Gastrocnemius medialis (tissue), 4 donors: ENCODE data around the gene TFG. TPM values are rescaled to one million over a fixed set of nuclear protein-coding genes. Genes with fewer than 3 reads are reported as not detected.

Experiments
- ATAC-seq, 2 donors: fragments of 150-250 bp; one replicate each; pipeline ENCODE4 v1.9.1; 2016
- DNase-seq, 2 donors: peaks; one replicate each; pipeline ENCODE4 v3.0.0-alpha.2; 2019
- H3K27ac ChIP-seq, 4 donors: fragments of 200-600 bp; sonication (generic); 1 replicate in 1 of 4; 2 replicates in 3 of 4; pipeline ENCODE4 v1.5.1; 2016 to 2018; ENCODE audit warnings: mild to moderate bottlenecking in 2 of 4, moderate library complexity in 1 of 4
- H3K27me3 ChIP-seq, 3 donors: fragments of 200-600 bp; sonication (generic) in 2 of 3; 1 replicate in 1 of 3; 2 replicates in 2 of 3; pipeline versions ENCODE4 v1.5.1 to v1.6.0; 2016 to 2019; ENCODE audit warnings: mild to moderate bottlenecking in 1 of 3, moderate library complexity in 1 of 3
- H3K36me3 ChIP-seq, 2 donors: fragments of 200-600 bp; sonication (generic) in 1 of 2; one replicate each; pipeline ENCODE4 v1.5.1; 2017 to 2018
- H3K4me1 ChIP-seq, 2 donors: fragments of 200-600 bp; sonication (generic) in 1 of 2; one replicate each; pipeline ENCODE4 v1.5.1; 2016 to 2017; ENCODE audit warnings: mild to moderate bottlenecking in 2 of 2
- H3K4me3 ChIP-seq, 4 donors: fragments of 200-600 bp; sonication (generic) in 3 of 4; 1 replicate in 1 of 4; 2 replicates in 3 of 4; pipeline ENCODE4 v1.5.1; 2016 to 2019; ENCODE audit warnings: mild to moderate bottlenecking in 2 of 4
- H3K9me3 ChIP-seq, 3 donors: fragments of 200-600 bp; sonication (generic) in 2 of 3; 1 replicate in 1 of 3; 2 replicates in 2 of 3; pipeline ENCODE4 v1.5.1; 2016 to 2019
- POLR2A ChIP-seq, 2 donors: fragments of 450-650 bp; IDR thresholded peaks; one replicate each; pipeline ENCODE4 v1.6.1; 2017; ENCODE audit warnings: antibody characterized with exemption in 2 of 2, mild to moderate bottlenecking in 2 of 2, moderate library complexity in 2 of 2
- in situ Hi-C, 4 donors: fragments of 200-750 bp; cut with MboI; loops; one replicate each; pipeline versions ENCODE4 v1.15.0 to v1.8.0; 2017; ENCODE audit warnings: low sequenced_read_pairs in 4 of 4
- intact Hi-C: fragments of 100-400 bp; cut with DNase I; formaldehyde crosslinking; loops from one replicate; pipeline ENCODE4 v1.15.1; 2023; ENCODE audit warnings: low total_unique reads
- total RNA-seq, 4 donors: library from RNA; depleted of rRNA; stranded (reverse); fragments of >200 nt; gene quantifications; one replicate each; pipeline versions ENCODE4 v1.1.0 to v1.2.3, GENCODE V29; 2016
- TF ChIP-seq, protein P1 (sequence below), 5 experiments: fragments of 450-650 bp in 3 of 5; fragments of 200-600 bp in 2 of 5; sonication (generic) in 2 of 5; IDR thresholded peaks in 4 of 5; conservative IDR thresholded peaks in 1 of 5; 1 replicate in 4 of 5; 2 replicates in 1 of 5; pipeline ENCODE4 v1.5.1; 2016 to 2019; ENCODE audit warnings: antibody characterized with exemption in 5 of 5, mild to moderate bottlenecking in 3 of 5, moderate library complexity in 3 of 5

Gene TFG
- total RNA-seq, 4 donors from 2014 or later: 57.2 to 77.9 (median 67.3) TPM

- Histone ChIP-seq H3K9me3 (no peaks in the 10 kb centered on the region), H3K27ac (no peak overlapping the region), H3K4me3 (no peak overlapping the region), H3K36me3 (no peaks in the 10 kb centered on the region), H3K27me3 (no peaks in the 10 kb centered on the region), H3K4me1 (no peaks in the 10 kb centered on the region)
- in situ Hi-C loops: no loop called here
- intact Hi-C loops: no loop called here
- DNase-seq (no peak), ATAC-seq (no peak)
- TF ChIP-seq, protein P1, sequence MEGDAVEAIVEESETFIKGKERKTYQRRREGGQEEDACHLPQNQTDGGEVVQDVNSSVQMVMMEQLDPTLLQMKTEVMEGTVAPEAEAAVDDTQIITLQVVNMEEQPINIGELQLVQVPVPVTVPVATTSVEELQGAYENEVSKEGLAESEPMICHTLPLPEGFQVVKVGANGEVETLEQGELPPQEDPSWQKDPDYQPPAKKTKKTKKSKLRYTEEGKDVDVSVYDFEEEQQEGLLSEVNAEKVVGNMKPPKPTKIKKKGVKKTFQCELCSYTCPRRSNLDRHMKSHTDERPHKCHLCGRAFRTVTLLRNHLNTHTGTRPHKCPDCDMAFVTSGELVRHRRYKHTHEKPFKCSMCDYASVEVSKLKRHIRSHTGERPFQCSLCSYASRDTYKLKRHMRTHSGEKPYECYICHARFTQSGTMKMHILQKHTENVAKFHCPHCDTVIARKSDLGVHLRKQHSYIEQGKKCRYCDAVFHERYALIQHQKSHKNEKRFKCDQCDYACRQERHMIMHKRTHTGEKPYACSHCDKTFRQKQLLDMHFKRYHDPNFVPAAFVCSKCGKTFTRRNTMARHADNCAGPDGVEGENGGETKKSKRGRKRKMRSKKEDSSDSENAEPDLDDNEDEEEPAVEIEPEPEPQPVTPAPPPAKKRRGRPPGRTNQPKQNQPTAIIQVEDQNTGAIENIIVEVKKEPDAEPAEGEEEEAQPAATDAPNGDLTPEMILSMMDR (IDR thresholded peaks at IDR 0.05 in 4 of 5, conservative IDR thresholded peaks at IDR 0.05 in 1 of 5): no peak
- no peak for TF ChIP-seq POLR2A (IDR thresholded peaks at IDR 0.05)
Observed at GRCh38 chr3:100766069-100766468, 56.8 kb downstream of the TFG start.

- intact Hi-C loops: no loop called here
- in situ Hi-C loops: no loop called here
Observed at GRCh38 chr3:100769693-100770092, 60.4 kb downstream of the TFG start.

DNA sequence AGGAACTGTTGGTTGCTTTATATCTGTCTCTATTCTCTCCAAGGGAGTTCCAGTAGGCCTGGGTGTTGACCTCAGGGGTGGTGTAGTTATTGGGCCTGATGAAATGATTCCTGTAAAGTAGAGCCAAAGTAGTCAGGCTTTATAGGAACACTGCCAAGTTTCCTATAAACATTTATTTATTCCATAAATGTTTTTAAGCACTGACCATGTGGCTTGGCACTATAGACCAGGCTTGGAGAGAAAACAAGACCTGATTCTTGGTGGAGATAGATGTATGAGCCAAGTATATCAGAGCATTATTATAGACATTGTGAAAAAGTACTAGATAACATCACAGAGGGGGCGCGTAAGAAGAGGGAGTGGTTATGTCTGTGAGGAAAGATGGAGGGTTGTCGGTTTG lies 65.9 kb downstream of the TFG start:
- Histone ChIP-seq H3K27ac (no peak overlapping the region), H3K36me3 (peaks cover 0 to 4% of the 10 kb centered on the region in 2 donors), H3K9me3 (no peaks in the 10 kb centered on the region), H3K4me3 (no peak overlapping the region), H3K4me1 (no peaks in the 10 kb centered on the region), H3K27me3 (no peaks in the 10 kb centered on the region)
- DNase-seq: no peak
- in situ Hi-C loops: no loop called here
- no peak for ATAC-seq
- no peak for TF ChIP-seq POLR2A (IDR thresholded peaks at IDR 0.05)
- TF ChIP-seq, protein P1 (IDR thresholded peaks at IDR 0.05 in 4 of 5, conservative IDR thresholded peaks at IDR 0.05 in 1 of 5): no peak
- intact Hi-C loops: no loop called here

More at GRCh38 chr3:100769693-100770092, 60.4 kb downstream of the TFG start:
- ATAC-seq: no peak
- Histone ChIP-seq H3K27ac (no peak overlapping the region), H3K27me3 (no peaks in the 10 kb centered on the region), H3K36me3 (peaks cover 0 to 4% of the 10 kb centered on the region in 2 donors), H3K4me3 (no peak overlapping the region), H3K4me1 (no peaks in the 10 kb centered on the region), H3K9me3 (no peaks in the 10 kb centered on the region)
- TF ChIP-seq, protein P1 (IDR thresholded peaks at IDR 0.05 in 4 of 5, conservative IDR thresholded peaks at IDR 0.05 in 1 of 5): no peak
- no peak for TF ChIP-seq POLR2A (IDR thresholded peaks at IDR 0.05)
- no peak for DNase-seq

DNA sequence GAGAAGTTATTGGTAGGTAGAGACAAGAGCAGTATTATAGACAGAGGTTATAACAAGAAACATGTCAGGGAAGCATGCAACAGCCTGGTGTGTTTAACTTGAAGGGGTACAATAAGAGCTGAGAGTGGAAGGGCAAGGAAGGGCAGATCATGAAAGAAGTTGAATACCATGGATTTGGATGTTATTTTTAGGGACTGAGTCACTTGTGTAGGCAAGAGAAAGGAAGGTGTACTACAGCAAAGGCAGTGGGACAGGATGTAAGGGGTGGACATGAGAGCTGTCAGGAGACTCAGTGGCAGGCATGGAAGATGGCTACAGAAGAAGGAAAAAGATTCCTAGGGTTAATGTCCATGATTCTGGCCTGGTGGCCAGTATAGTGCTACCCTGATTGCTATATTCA lies 66.4 kb downstream of the TFG start:
- no peak for ATAC-seq
- H3K36me3 ChIP-seq: peaks cover 0 to 4% of the 10 kb centered on the region in 2 donors
- TF ChIP-seq POLR2A (IDR thresholded peaks at IDR 0.05): no peak
- TF ChIP-seq, protein P1 (IDR thresholded peaks at IDR 0.05 in 4 of 5, conservative IDR thresholded peaks at IDR 0.05 in 1 of 5): no peak

GRCh38 chr3:100776097-100776729 lies 66.9 kb downstream of the TFG start:
- no peak for DNase-seq
- Histone ChIP-seq H3K27me3 (no peaks in the 10 kb centered on the region), H3K4me1 (no peaks in the 10 kb centered on the region), H3K36me3 (peaks cover 0 to 4% of the 10 kb centered on the region in 2 donors), H3K27ac (no peak overlapping the region), H3K4me3 (no peak overlapping the region), H3K9me3 (no peaks in the 10 kb centered on the region)
- intact Hi-C loops: no loop called here
- ATAC-seq: no peak
- in situ Hi-C loops: no loop called here
- no peak for TF ChIP-seq POLR2A (IDR thresholded peaks at IDR 0.05)
- TF ChIP-seq, protein P1 (IDR thresholded peaks at IDR 0.05 in 4 of 5, conservative IDR thresholded peaks at IDR 0.05 in 1 of 5): no peak

More for the DNA sequence above, 66.4 kb downstream of the TFG start:
- in situ Hi-C loops (no loop called here), intact Hi-C loops (no loop called here)
- Histone ChIP-seq H3K9me3 (no peaks in the 10 kb centered on the region), H3K27me3 (no peaks in the 10 kb centered on the region), H3K27ac (no peak overlapping the region), H3K4me3 (no peak overlapping the region), H3K4me1 (no peaks in the 10 kb centered on the region)
- DNase-seq: no peak
